ENCODE data around the gene PRCC.
A peak's percentile ranks its signal among the peaks of the same experiment; 100 is the strongest.

Gene PRCC

GRCh38 chr1:156728599-156729462 lies 38.5 kb upstream of the PRCC start, which contains the start of gene ISG20L2:
Gene ISG20L2, minus strand, starts transcription at chr1:156728766. Its CDS starts 1,114 bp downstream, at chr1:156727652.
- H3K27ac ChIP-seq = peak within 1 kb of the TSS; percentile 91
- no peak for TF ChIP-seq CTCF (conservative IDR thresholded peaks at IDR 0.05)

GRCh38 chr1:156733989-156734584 lies 33.2 kb upstream of the PRCC start:
- TF ChIP-seq CTCF (conservative IDR thresholded peaks at IDR 0.05) = no peak
- no peak overlapping the region for H3K27ac ChIP-seq

GRCh38 chr1:156738407-156738806 lies 28.9 kb upstream of the PRCC start:
- no peak for TF ChIP-seq CTCF (conservative IDR thresholded peaks at IDR 0.05)
- H3K27ac ChIP-seq = no peak overlapping the region

- TF ChIP-seq CTCF (conservative IDR thresholded peaks at IDR 0.05) = no peak
- H3K27ac ChIP-seq = no peak overlapping the region
Measured at GRCh38 chr1:156738916-156739315, 28.4 kb upstream of the PRCC start.

GRCh38 chr1:156740237-156740740 lies 27.0 kb upstream of the PRCC start:
- peak overlapping the region; percentile 84 for H3K27ac ChIP-seq
- TF ChIP-seq CTCF (conservative IDR thresholded peaks at IDR 0.05) = no peak

GRCh38 chr1:156740741-156741480 lies 26.4 kb upstream of the PRCC start, which contains the start of gene MRPL24:
Gene MRPL24, minus strand, starts transcription at chr1:156741088. Its CDS starts 2,384 bp downstream, at chr1:156738704.
- H3K27ac ChIP-seq = peak within 1 kb of the TSS; percentile 84
- no peak for TF ChIP-seq CTCF (conservative IDR thresholded peaks at IDR 0.05)

Measured in VCaP (cell line).